ENCODE data around the gene BTG3. TPM values are rescaled to one million over a fixed set of nuclear protein-coding genes. Genes with fewer than 3 reads are reported as not detected.

The BTG3 gene
- total RNA-seq, 1 donor from 2014 or later, result 45.5 TPM

GRCh38 chr21:17631195-17631594 lies 18.5 kb upstream of the BTG3 start:
- Mint-ChIP-seq H3K27ac (ENCODE audit: unreplicated experiment) (no peak overlapping the region), H3K27me3 (ENCODE audit: low read depth, unreplicated experiment) (no peaks in the 10 kb centered on the region), H3K4me3 (ENCODE audit: unreplicated experiment) (no peak overlapping the region), H3K36me3 (ENCODE audit: low read depth, unreplicated experiment) (no peaks in the 10 kb centered on the region), H3K9me3 (ENCODE audit: unreplicated experiment) (no peaks in the 10 kb centered on the region), H3K4me1 (ENCODE audit: low read depth, unreplicated experiment) (no peaks in the 10 kb centered on the region)
- Histone ChIP-seq H3K27ac (ENCODE audit: low read depth, low read length) (no peak overlapping the region), H3K79me2 (ENCODE audit: insufficient read depth, low read length) (no peaks in the 10 kb centered on the region), H3K4me2 (ENCODE audit: low read length) (no peak overlapping the region), H3K9ac (ENCODE audit: low read length) (no peak overlapping the region), H3K4me1 (ENCODE audit: insufficient read depth, low read length) (no peaks in the 10 kb centered on the region), H3K4me3 (ENCODE audit: insufficient read depth, low read depth, low read length) (no peak overlapping the region), H4K20me1 (ENCODE audit: insufficient read depth, low read length) (no peaks in the 10 kb centered on the region), H2AFZ (ENCODE audit: low read depth, low read length) (no peak overlapping the region), H3K27me3 (ENCODE audit: insufficient read depth, low read length) (no peaks in the 10 kb centered on the region), H3K9me3 (ENCODE audit: insufficient read depth, low read depth, low read length) (no peaks in the 10 kb centered on the region), H3K36me3 (ENCODE audit: insufficient read depth, low read length) (no peaks in the 10 kb centered on the region)
- DNase-seq (ENCODE audit: low read depth) (no peak), FAIRE-seq (no peak)
- TF ChIP-seq CTCF (IDR thresholded peaks at IDR 0.05; ENCODE audit: insufficient read depth, low read depth, low read length) (no peak), EZH2 (IDR thresholded peaks at IDR 0.05; ENCODE audit: insufficient read depth, low read length) (no peak)

GRCh38 chr21:17622018-17622417 lies 9.3 kb upstream of the BTG3 start:
- Histone ChIP-seq H2AFZ (ENCODE audit: low read depth, low read length) (no peak overlapping the region), H3K9ac (ENCODE audit: low read length) (no peak overlapping the region), H4K20me1 (ENCODE audit: insufficient read depth, low read length) (no peaks in the 10 kb centered on the region), H3K4me2 (ENCODE audit: low read length) (no peak overlapping the region), H3K9me3 (ENCODE audit: insufficient read depth, low read depth, low read length) (no peaks in the 10 kb centered on the region), H3K27me3 (ENCODE audit: insufficient read depth, low read length) (no peaks in the 10 kb centered on the region), H3K79me2 (ENCODE audit: insufficient read depth, low read length) (no peaks in the 10 kb centered on the region), H3K27ac (ENCODE audit: low read depth, low read length) (no peak overlapping the region), H3K4me1 (ENCODE audit: insufficient read depth, low read length) (no peaks in the 10 kb centered on the region), H3K36me3 (ENCODE audit: insufficient read depth, low read length) (no peaks in the 10 kb centered on the region), H3K4me3 (ENCODE audit: insufficient read depth, low read depth, low read length) (no peak overlapping the region)
- Mint-ChIP-seq H3K4me3 (ENCODE audit: unreplicated experiment) (no peak overlapping the region), H3K9me3 (ENCODE audit: unreplicated experiment) (no peaks in the 10 kb centered on the region), H3K27me3 (ENCODE audit: low read depth, unreplicated experiment) (peaks cover 3% of the 10 kb centered on the region), H3K27ac (ENCODE audit: unreplicated experiment) (no peak overlapping the region), H3K4me1 (ENCODE audit: low read depth, unreplicated experiment) (no peaks in the 10 kb centered on the region), H3K36me3 (ENCODE audit: low read depth, unreplicated experiment) (no peaks in the 10 kb centered on the region)
- TF ChIP-seq EZH2 (IDR thresholded peaks at IDR 0.05; ENCODE audit: insufficient read depth, low read length) (no peak), CTCF (IDR thresholded peaks at IDR 0.05; ENCODE audit: insufficient read depth, low read depth, low read length) (no peak)
- FAIRE-seq (no peak), DNase-seq (ENCODE audit: low read depth) (no peak)

- H3K4me3 ChIP-seq (ENCODE audit: insufficient read depth, low read depth, low read length), result no peak overlapping the region
- H3K4me2 ChIP-seq (ENCODE audit: low read length), result no peak overlapping the region
- H3K27ac ChIP-seq (ENCODE audit: low read depth, low read length), result no peak overlapping the region
- no peak overlapping the region for H3K4me3 Mint-ChIP-seq (ENCODE audit: unreplicated experiment)
- TF ChIP-seq EZH2 (IDR thresholded peaks at IDR 0.05; ENCODE audit: insufficient read depth, low read length) (no peak), CTCF (IDR thresholded peaks at IDR 0.05; ENCODE audit: insufficient read depth, low read depth, low read length) (no peak)
- DNase-seq (ENCODE audit: low read depth) (no peak), FAIRE-seq (no peak)
- H3K4me1 ChIP-seq (ENCODE audit: insufficient read depth, low read length), result no peaks in the 10 kb centered on the region
- H3K27ac Mint-ChIP-seq (ENCODE audit: unreplicated experiment), result no peak overlapping the region
- no peaks in the 10 kb centered on the region for H3K27me3 Mint-ChIP-seq (ENCODE audit: low read depth, unreplicated experiment)
- H3K27me3 ChIP-seq (ENCODE audit: insufficient read depth, low read length), result no peaks in the 10 kb centered on the region
- H3K9me3 Mint-ChIP-seq (ENCODE audit: unreplicated experiment), result no peaks in the 10 kb centered on the region
- H3K9me3 ChIP-seq (ENCODE audit: insufficient read depth, low read depth, low read length), result no peaks in the 10 kb centered on the region
- no peaks in the 10 kb centered on the region for H3K36me3 ChIP-seq (ENCODE audit: insufficient read depth, low read length)
- peaks cover 5% of the 10 kb centered on the region for H3K79me2 ChIP-seq (ENCODE audit: insufficient read depth, low read length)
- H3K36me3 Mint-ChIP-seq (ENCODE audit: low read depth, unreplicated experiment), result no peaks in the 10 kb centered on the region
- no peaks in the 10 kb centered on the region for H3K4me1 Mint-ChIP-seq (ENCODE audit: low read depth, unreplicated experiment)
- no peak overlapping the region for H2AFZ ChIP-seq (ENCODE audit: low read depth, low read length)
- H3K9ac ChIP-seq (ENCODE audit: low read length), result no peak overlapping the region
- no peaks in the 10 kb centered on the region for H4K20me1 ChIP-seq (ENCODE audit: insufficient read depth, low read length)
Measured at GRCh38 chr21:17616831-17617230, 4.1 kb upstream of the BTG3 start.
